Measurements from ENCODE around the gene ZP1.

The ZP1 gene

DNA sequence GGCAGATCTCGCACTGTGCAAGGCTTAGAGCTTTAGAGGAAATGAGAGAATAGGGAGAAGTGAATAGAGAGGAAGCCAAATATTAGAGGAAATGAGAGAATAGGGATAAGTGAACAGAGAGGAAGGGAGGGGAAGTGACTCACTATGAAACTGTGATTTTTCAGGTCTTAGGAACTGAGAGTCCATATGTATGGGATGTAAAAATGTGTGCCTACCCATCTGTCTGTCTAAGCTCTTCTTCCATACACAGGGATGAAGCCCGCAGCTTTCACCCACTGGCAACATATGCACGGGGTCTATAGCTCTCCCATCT, 31.9 kb upstream of the ZP1 start:
- TF ChIP-seq, protein P1, sequence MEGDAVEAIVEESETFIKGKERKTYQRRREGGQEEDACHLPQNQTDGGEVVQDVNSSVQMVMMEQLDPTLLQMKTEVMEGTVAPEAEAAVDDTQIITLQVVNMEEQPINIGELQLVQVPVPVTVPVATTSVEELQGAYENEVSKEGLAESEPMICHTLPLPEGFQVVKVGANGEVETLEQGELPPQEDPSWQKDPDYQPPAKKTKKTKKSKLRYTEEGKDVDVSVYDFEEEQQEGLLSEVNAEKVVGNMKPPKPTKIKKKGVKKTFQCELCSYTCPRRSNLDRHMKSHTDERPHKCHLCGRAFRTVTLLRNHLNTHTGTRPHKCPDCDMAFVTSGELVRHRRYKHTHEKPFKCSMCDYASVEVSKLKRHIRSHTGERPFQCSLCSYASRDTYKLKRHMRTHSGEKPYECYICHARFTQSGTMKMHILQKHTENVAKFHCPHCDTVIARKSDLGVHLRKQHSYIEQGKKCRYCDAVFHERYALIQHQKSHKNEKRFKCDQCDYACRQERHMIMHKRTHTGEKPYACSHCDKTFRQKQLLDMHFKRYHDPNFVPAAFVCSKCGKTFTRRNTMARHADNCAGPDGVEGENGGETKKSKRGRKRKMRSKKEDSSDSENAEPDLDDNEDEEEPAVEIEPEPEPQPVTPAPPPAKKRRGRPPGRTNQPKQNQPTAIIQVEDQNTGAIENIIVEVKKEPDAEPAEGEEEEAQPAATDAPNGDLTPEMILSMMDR (IDR thresholded peaks at IDR 0.05): no peak
- no peaks in the 10 kb centered on the region for H3K36me3 ChIP-seq
- H3K27me3 ChIP-seq: peaks cover 20% of the 10 kb centered on the region
- H3K4me3 ChIP-seq (ENCODE audit: low read depth in 1 of 2, low read length in 1 of 2): no peak overlapping the region
- H3K27ac ChIP-seq: no peak overlapping the region
- H3K4me1 ChIP-seq (ENCODE audit: control insufficient read depth in 1 of 2, insufficient read depth in 1 of 2, low read depth in 1 of 2, low read length in 1 of 2): no peaks in the 10 kb centered on the region
- H3K9me3 ChIP-seq: no peaks in the 10 kb centered on the region

- H3K36me3 ChIP-seq: no peaks in the 10 kb centered on the region
- H3K4me3 ChIP-seq (ENCODE audit: low read depth in 1 of 2, low read length in 1 of 2): no peak overlapping the region
- TF ChIP-seq, protein P1 (IDR thresholded peaks at IDR 0.05): no peak
- H3K4me1 ChIP-seq (ENCODE audit: control insufficient read depth in 1 of 2, insufficient read depth in 1 of 2, low read depth in 1 of 2, low read length in 1 of 2): peaks cover 6 to 8% of the 10 kb centered on the region in 2 experiments
- H3K27ac ChIP-seq: no peak overlapping the region
- no peaks in the 10 kb centered on the region for H3K9me3 ChIP-seq
- peaks cover 15% of the 10 kb centered on the region for H3K27me3 ChIP-seq
These were observed 30.4 kb upstream of the ZP1 start for GRCh38 chr11:60836866-60837515.

DNA sequence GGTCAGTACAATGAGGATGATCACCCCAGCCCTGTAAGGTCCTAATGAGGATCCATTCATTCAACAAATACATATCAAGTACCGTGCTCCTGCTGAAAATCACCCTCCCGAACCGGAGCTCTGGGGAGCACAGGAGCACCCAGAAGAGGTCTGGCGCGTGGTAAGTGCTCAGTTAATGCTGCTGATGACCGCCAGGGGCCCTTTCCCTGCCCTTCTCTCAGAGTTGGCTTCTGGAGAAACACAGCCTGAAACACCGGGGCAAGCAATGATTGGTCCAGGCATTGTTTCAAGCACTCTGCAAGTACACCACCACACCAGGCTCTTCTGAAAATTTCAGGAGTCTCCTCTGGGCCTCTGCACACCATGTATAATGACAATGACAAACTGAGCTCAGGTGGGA, 29.2 kb upstream of the ZP1 start:
- Histone ChIP-seq H3K27me3 (peaks cover 4% of the 10 kb centered on the region), H3K4me3 (ENCODE audit: low read depth in 1 of 2, low read length in 1 of 2) (no peak overlapping the region), H3K27ac (no peak overlapping the region), H3K9me3 (no peaks in the 10 kb centered on the region), H3K36me3 (no peaks in the 10 kb centered on the region), H3K4me1 (ENCODE audit: control insufficient read depth in 1 of 2, insufficient read depth in 1 of 2, low read depth in 1 of 2, low read length in 1 of 2) (peaks cover 15 to 16% of the 10 kb centered on the region in 2 experiments)
- TF ChIP-seq, protein P1 (IDR thresholded peaks at IDR 0.05): no peak

GRCh38 chr11:60840470-60841430, 26.6 kb upstream of the ZP1 start:
- Histone ChIP-seq H3K4me1 (ENCODE audit: control insufficient read depth in 1 of 2, insufficient read depth in 1 of 2, low read depth in 1 of 2, low read length in 1 of 2) (peaks cover 15 to 16% of the 10 kb centered on the region in 2 experiments), H3K9me3 (no peaks in the 10 kb centered on the region), H3K36me3 (no peaks in the 10 kb centered on the region), H3K4me3 (ENCODE audit: low read depth in 1 of 2, low read length in 1 of 2) (no peak overlapping the region), H3K27me3 (no peaks in the 10 kb centered on the region), H3K27ac (no peak overlapping the region)
- TF ChIP-seq, protein P1 (IDR thresholded peaks at IDR 0.05): no peak

DNA sequence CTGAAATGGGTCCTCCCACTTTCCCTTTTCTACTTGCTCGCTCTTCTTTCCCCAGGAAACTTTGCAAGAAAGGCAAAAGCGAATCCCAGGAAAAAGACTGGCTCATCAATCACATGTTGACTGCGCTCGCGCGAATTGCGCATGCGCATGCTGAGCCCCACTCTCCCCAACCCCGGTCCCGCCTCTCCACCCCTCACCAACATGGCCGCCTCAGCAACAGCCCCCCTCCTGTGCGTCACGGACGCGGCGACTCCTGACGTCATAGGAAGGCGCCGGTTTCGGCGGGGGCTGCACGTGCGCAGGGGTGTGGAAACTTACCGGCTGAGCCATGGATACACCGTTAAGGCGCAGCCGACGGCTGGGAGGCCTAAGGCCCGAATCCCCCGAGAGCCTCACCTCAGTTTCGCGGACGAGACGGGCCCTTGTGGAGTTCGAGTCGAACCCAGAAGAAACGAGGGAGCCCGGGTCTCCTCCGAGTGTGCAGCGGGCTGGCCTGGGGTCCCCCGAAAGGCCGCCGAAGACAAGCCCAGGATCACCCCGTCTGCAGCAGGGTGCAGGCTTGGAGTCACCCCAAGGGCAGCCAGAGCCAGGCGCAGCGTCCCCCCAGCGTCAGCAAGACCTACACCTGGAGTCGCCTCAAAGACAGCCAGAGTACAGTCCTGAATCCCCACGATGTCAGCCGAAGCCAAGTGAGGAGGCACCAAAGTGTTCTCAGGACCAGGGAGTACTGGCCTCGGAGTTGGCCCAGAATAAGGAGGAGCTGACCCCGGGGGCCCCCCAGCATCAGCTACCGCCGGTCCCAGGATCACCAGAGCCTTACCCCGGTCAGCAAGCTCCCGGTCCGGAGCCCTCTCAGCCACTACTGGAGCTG, 25.3 kb upstream of the ZP1 start, which contains the start of gene CCDC86:
TSS of gene CCDC86 (plus strand) at position 317 of the 871 bp plus-strand sequence. CDS start at position 329, 12 bp downstream.
- Histone ChIP-seq H3K9me3 (no peaks in the 10 kb centered on the region), H3K4me3 (ENCODE audit: low read depth in 1 of 2, low read length in 1 of 2) (peak within 1 kb of the TSS; percentile 67 to 73), H3K36me3 (no peaks in the 10 kb centered on the region), H3K27ac (no peak within 1 kb of the TSS), H3K27me3 (no peaks in the 10 kb centered on the region), H3K4me1 (ENCODE audit: control insufficient read depth in 1 of 2, insufficient read depth in 1 of 2, low read depth in 1 of 2, low read length in 1 of 2) (peaks cover 15 to 16% of the 10 kb centered on the region in 2 experiments)
- TF ChIP-seq, protein P1 (IDR thresholded peaks at IDR 0.05): no peak

Measured in neutrophil (primary cell).